ENCODE measurements around the gene CFAP61.
A peak's percentile ranks its signal among the peaks of the same experiment; 100 is the strongest.

GRCh38 chr20:20271271-20271670 lies 218.9 kb downstream of the CFAP61 start:
- TF ChIP-seq ZNF114 (CRISPR knock-in tag; IDR thresholded peaks at IDR 0.05) (no peak), EZH2 (IDR thresholded peaks at IDR 0.05; ENCODE audit: low read depth, unreplicated experiment) (no peak), CTCF (conservative IDR thresholded peaks at IDR 0.05; ENCODE audit: low read depth in 2 of 2) (peak in 1 of 2 experiments; percentile 20; a peak in 1 of 4 replicates), CREB1 (CRISPR knock-in tag; IDR thresholded peaks at IDR 0.05; ENCODE audit: low read depth) (no peak), REST (IDR thresholded peaks at IDR 0.05; ENCODE audit: unreplicated experiment) (no peak), JUNB (IDR thresholded peaks at IDR 0.05; ENCODE audit: unreplicated experiment) (no peak), POLR2AphosphoS5 (IDR thresholded peaks at IDR 0.05; ENCODE audit: low read depth) (no peak)

Measured in GM23338 (cell line).